IPS-NIHi11 (cell line): ENCODE data around the gene GLT8D1.
A peak's percentile ranks its signal among the peaks of the same experiment; 100 is the strongest.

Experiments
- DNase-seq: peaks from one replicate; pipeline ENCODE4 v3.0.0; 2012; ENCODE audit warnings: mixed read lengths, low spot score

The GLT8D1 gene

GRCh38 chr3:52712291-52713212, 7.0 kb upstream of the GLT8D1 start:
- DNase-seq, result no peak

DNA sequence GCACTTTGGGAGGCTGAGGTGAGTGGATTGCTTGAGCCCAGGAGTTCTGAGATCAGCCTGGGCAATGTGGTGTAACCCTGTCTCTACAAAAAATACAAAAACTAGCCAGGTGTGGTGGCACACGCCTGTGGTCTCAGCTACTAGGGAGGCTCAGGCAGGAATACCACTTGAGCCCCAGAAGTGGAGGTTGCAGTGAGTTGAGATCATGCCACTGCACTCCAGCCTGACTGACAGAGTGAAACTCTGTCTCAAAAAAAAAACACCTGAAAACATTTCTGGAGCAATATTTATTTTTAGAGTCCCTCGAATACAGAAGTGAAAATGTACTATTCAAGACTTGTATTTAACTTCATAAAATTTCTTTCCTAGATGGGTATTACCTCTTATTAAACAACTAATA, 4.9 kb upstream of the GLT8D1 start:
- DNase-seq, result no peak

GRCh38 chr3:52707585-52707984, 2.0 kb upstream of the GLT8D1 start:
- DNase-seq, result no peak

DNA sequence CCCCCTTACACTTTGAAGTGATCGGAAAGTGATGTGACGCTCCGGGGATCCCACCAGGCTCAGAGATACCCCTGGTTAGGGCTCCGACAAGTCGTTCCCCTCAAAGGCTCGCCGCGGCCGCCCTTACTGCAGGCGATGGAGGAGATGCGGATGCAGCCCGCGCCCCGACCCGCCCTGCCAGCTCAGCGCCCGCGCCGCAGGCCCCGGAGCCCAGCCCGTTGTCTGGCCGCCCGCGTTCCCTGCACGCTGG, 228 bp downstream of the GLT8D1 start:
- no peak for DNase-seq

DNA sequence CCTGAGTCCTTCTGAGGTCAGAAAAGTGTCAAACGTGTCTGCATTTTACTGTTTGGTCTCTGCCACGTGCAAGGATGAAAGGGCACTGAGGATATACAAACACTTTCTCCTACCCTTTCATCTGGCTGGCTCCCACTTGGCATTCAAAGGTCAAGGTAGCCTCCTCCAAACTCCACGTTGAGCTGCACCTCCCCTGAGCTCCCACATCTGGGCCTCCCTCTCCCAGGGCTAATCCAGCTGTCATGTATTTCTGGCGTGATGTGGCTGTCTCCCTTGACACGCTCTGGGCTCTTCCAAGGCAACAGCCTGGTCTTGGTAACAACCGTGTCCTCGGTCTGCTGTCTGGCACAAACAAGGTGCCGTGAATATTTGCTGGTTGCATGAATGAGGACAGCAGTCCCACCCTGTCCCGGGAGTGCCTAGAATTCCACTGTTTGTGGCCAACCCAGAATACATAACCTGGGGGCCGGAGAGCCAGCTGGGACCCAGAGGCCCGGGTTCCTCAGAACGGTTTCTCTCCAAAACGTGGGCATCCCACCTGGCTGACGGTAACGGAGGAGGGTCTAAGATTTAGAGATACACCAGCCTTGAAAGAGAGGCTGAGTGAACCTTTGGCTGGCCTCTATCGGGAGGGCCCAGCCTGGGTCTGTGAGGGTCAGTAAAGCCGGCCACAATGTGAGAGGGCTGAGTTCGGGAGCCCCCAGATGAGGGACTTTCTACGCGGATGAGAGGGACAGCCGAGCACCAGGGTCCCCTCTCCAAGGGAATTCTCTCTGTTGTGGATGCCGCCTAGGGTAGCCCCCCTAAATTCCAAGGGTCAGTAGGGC, 767 bp downstream of the GLT8D1 start:
- DNase-seq, result no peak

DNA sequence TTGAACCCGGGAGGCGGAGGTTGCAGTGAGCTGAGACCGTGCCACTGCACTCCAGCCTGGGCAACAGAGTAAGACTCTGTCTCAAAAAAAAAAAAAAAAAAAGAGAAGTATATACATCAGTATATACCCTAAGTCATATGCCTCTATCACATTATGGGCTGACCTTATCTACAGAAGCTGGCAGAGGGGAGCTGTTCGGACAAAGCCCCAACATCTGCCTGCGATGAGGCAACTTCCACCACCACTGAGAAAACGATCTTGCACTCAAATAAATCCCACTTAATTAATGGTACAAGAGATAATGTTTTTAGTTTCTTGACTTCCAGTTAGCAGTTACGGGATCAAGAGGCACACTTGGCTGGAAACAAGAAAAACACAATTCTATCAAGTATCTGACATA, 2.2 kb downstream of the GLT8D1 start:
- no peak for DNase-seq

DNA sequence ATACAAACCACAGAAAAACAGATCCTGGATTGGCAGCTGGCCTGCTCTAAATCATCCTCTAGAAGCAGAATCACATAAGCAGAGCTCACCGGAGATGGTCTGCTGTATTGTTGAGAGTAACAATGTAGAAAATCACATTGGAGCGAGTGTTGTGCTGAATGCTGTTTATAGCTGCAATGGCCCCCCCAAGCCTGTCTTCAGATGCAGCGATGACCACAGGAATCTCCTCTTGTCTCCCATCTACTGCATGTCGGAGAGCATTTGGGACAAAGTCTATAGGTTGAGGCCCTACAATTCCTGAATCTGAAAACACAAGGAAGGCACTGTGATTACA, 8.0 kb downstream of the GLT8D1 start:
- DNase-seq, result no peak

GRCh38 chr3:52696830-52697631, 8.6 kb downstream of the GLT8D1 start:
- no peak for DNase-seq

- DNase-seq, result no peak
These were observed 9.6 kb downstream of the GLT8D1 start for GRCh38 chr3:52695798-52696671.

DNA sequence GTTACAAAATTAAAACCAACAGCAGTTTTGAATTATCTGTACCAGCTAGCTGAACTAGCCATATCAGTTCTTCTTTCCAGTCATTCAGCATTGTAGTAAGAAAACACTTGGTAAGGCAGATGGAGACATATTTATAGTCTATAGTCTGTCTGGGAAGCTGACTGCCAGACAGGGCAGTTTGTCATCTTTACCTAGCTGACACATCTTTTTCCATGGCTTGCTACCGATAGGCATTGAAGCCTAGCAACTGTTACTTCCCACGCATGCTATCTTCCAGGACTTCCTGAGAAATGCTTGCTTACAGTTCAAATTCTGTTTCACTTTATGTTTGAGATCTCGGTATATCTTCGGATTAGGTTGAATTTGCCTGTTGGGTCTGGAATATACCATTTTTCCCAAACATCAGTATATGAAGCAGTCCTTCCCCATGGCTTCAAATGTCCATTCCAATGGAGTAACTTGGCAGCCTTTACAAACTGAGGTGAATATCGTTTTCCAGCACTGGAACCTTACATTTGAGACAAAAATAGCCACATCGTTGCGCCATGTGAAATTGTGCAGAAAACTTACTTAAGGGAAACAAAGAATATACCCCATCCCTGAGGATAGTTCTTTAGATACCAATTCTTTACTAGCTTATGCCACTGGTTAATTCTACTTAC, 10.9 kb downstream of the GLT8D1 start:
- no peak for DNase-seq

DNA sequence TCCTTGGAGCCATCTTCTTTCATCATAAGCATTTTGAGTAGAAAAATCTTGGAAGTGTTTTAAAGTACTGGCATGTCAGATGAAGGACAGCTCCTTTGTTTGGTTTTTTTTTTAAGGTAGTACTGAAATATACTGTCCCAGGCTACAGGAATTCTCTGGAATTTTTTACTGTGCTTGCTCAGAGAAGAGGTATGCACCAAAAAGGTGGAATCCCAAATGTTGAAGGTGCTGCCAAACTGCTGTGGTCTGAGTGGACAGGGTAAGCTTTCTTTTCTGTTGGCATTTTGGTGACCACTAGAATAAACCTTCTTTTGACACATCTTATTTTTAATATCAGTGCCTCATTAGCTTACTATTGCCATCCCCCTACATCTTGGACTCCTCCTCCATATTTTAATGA, 12.5 kb downstream of the GLT8D1 start:
- no peak for DNase-seq

- DNase-seq, result no peak
These were observed 15.0 kb downstream of the GLT8D1 start for GRCh38 chr3:52690560-52690959.

DNA sequence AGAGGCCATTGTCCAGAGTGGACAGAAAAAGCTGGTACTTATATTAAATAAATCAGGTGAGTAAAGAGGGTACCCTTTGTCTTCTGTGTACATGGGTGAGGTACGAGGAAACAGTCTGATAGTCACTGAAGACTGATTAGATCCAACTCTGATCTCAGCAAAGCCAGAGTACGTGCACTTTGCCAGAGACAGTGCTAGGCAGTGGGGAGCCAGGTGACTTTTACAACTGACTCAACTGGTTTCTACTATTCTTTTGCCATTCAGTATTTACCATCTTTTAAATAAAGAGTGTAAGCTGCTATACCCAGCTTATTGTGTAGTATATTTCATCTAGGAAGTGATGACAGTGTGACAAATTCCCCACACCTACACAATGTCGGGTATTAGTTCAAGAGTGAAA, 16.4 kb downstream of the GLT8D1 start:
- DNase-seq, result no peak

DNA sequence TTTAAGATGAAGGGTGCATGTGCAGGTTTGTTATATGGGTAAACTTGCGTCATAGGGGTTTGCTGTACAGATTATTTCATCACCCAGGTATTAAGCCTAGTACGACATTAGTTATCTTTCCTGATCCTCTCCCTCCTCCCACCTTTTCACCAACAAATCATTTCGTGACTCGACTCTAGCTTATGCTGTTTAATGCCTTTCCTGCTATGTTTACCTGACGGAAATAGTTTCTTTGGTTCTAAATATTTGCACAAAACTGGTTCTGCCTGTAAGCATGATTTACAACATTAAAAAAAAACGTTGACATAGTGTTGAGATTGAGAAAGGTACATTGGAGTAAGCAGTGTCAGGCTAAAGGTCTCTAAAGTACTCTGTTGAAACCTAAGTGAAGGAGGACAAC, 17.3 kb downstream of the GLT8D1 start:
- DNase-seq, result no peak

DNA sequence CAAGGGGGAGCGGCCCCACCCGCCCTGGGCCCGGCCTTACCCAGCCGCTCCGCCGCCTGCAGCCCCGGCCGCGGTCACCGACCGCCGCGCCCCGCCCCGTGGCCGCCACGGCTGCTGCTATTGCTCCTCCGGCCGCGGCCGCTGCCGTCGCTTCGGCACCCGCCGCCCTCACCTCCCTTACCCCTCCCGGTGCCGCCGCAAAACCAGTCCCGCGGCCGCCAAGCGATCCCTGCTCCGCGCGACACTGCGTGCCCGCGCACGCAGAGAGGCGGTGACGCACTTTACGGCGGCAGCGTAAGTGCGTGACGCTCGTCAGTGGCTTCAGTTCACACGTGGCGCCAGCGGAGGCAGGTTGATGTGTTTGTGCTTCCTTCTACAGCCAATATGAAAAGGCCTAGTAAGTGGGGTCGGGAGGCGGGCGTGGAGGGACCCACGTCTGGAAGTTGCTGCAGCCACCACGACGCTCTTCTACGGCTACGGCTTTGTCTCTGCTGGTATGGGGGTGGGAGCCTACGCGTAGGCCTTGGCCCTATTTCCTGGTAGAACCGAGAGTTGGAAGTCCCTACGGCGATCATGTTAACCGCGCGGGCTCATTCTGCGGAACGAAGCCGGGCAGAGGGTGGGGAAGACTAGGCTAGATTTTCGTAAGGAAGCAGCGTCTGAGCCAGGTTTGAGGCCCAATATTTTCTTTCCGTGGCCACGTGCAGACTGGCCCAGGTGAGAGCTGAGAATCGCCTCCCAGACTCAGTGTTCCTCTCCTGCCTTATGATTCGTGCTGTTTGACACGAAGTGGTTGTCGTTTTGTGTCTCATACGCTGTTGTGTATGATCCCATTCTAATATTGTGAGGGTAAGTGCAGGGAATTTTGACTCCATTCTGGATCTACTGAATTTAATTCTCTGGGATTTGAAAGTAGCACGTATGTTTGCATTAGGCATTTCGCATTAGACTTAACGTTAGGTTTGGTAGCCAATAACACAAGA, 19.6 kb downstream of the GLT8D1 start, which contains the start of the genes GNL3 and PBRM1:
Gene GNL3, plus strand, starts transcription at position 324 of the 983 bp plus-strand sequence. Its CDS starts 61 bp downstream, at position 385.
Gene PBRM1, minus strand, starts transcription at position 205 of the 983 bp plus-strand sequence.
- DNase-seq, result peak; percentile 99

- DNase-seq, result peak; percentile 99
These were observed 20.3 kb downstream of the GLT8D1 start for GRCh38 chr3:52685285-52685708.

DNA sequence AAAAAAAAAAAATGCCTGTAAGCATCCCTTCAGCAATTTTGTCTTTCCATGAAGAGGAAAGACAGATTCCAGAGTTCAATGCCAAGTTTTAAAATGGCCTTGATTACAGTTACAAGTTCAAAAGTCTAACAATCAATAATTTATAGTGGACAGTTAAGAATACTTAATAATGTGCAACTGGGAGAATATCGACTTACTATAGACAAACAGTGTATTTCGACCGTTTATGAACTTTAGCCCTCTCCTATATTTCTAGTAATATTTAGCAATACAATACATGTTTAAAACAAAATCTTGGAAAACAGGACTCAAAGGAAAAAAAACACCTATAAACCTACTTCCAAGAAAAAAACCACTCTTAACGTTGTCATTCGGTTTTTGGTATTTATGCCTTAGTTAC, 21.4 kb downstream of the GLT8D1 start:
- DNase-seq, result no peak

DNA sequence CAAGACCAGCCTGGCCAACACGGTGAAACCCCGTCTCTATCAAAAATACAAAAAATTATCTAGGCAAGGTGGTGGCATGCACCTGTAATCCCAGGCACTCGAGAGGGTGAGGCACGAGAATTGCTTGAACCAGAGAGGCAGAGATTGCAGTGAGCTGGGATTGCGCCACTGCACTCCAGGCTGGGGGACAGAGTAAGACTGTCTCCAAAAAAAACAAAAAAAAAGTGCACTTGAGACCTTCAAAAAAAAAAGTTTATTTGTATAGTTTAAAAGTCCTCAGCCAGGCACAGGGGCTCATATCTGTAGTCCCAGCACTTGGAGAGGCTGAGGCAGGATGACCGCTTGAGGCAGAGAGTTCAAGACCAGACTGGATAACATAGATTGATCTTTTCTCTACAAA, 22.0 kb downstream of the GLT8D1 start:
- no peak for DNase-seq

DNA sequence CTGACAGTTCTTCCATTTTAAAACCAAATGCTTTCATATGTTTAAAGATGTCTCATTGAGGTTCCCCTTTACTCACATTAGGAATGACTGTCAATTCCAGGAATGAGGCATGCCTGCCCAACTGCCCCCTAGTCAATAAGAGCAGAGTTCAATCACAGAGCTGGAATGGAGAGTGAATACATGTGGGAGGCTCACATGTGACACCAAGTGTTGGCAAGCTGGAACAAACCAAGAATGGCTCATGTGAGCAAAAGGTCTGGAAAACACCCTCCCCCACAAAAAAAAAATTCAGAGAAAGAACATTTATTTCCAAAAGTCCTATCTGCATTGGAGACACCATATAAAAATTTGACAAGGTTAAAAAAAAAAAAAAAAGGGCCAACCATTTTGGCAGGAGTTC, 23.6 kb downstream of the GLT8D1 start:
- peak; percentile 25 for DNase-seq

DNA sequence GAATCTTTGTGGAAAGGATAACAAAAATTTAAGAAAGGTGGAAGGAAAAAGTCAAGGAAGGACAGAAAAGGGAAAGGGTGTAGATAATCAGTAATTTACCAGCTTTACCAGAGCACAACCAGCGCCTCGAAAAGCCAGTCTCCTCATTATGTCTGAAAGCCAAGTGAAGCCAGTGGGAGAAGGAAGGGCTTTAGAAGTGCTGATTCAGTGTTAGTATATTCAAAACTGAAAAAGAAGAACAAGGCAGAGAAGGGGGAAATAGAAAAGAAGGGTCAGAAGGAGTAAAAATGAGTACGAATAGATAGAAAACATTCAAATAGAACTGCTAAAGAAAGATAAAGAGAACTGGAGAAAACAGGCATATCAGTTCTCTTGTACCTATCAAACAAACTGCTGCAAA, 24.0 kb downstream of the GLT8D1 start:
- no peak for DNase-seq
